GM19240 (cell line): ENCODE measurements around the gene IL31RA.
"Not testable (repeated sequence)": the region's sequence is repeated elsewhere in the genome, so short reads cannot be mapped to it uniquely, and the experiment has no call there.

Source experiments
- DNase-seq: peaks from one replicate; pipeline ENCODE4 v3.0.0; 2011; ENCODE audit warnings: low spot score; ENCODE audit not compliant: insufficient read length

IL31RA gene

DNA sequence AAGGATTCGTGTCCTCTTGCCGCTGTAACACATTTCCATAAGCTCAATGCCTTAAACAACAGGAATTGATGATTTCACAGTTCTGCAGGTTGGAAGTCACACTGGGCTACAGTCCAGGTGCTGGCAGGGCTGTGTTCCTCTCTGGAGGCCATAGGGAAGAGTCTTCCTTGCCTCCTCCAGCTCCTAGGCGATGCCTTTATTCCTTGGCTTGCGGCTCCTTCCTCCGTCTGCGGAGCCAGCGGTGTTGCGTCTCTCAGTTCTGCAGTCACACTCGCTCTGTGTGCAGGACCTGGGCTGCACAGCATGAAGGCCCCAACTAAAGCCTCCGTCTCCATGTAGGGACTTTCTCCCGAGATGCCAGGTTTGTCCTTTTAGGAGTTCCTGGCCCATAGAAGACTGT, 73.6 kb downstream of the IL31RA start:
- no peak for DNase-seq

DNA sequence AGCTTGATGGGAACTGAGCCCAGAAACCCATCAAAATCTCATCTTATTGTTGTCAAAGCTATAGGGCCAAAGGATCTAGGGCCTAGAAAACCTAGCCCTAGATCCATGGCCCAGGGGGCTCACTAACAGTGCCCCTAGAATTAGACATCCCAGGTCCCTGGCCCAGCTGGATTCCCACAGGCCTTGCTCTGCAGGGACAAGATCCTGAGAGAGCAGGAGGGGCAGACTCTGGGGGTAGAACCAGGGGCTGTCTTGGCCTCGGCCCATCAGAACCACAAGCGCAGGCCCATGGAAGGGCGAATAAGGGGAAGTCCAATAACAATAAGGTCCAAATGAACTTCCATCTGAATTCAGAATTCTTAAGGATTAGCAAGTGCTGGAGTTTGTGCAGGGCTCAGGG, 74.0 kb downstream of the IL31RA start:
- no peak for DNase-seq

DNA sequence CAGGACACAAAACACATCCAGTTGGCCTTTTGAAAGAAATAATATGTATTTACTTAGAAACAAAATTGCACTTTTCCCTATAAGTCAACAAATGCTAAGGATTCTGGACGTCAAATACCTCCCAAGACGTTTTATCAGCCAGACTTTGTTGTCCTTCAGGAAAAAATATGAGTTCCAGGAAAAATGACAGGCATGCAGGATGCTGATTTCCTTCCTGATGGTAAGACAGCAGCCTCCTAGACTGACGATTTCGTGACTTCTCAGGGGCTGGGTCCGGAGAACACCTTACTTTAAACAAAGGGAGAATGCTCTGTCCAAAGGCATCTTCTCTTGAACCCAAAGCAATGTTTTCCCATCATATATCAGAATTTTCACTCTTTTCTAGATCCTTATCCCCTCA, 74.6 kb downstream of the IL31RA start:
- no peak for DNase-seq

DNA sequence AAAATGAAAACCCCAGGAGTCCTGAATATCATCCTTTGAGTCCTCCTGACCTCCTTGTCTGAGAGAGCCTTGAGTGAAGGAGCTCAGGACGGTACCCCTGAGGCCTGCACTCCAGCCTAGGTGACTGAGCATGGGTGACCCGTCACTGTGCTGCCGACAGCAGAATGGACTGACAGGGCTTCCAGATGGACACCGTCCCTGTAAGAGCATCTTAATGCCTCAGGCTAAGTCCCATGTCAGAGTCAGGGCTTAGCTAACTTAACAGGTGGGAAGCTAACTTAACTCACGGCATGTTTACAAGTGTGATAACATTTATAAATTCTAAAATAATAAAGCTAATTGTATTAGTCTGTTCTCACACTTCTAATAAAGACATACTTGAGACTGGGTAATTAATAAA, 75.3 kb downstream of the IL31RA start:
- DNase-seq, result no peak

DNA sequence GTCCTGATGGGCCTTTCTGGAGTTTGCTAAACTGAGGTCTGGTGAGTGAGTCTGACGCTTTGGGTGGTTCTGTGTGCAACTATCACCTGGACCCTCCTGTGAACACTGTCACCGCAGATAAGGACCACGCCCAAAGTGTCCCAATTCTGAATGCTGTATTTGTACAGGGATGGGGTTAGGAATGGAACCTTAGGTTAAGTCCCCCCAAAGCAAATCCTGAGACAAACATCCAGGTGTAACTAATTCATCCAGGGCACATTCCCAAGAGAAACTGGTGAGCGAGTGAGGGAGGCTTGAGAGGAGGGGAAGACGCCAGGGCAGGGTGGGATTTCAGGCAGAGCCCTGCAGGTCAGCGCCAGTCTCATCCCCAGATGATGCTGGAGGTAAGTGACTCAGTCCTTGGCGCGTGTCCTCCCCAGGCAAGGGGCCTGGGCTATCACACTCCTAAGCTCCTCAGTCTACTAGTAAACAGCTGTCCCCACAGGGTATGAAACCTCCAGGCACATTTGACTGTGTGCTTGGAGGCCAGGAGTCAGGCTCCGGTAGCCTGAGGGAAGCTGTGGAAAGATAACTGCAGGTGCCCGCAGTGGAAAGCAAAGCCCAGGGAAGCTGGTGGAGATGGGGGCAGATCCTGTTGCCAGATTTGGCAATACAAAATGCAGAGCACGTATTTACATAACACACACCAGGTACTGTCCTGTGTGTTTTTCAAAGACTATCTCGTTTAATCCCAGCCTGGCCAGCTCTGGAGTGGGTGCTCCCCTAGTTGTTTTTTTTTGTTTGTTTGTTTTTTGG, 76.9 kb downstream of the IL31RA start:
- DNase-seq, result no peak

DNA sequence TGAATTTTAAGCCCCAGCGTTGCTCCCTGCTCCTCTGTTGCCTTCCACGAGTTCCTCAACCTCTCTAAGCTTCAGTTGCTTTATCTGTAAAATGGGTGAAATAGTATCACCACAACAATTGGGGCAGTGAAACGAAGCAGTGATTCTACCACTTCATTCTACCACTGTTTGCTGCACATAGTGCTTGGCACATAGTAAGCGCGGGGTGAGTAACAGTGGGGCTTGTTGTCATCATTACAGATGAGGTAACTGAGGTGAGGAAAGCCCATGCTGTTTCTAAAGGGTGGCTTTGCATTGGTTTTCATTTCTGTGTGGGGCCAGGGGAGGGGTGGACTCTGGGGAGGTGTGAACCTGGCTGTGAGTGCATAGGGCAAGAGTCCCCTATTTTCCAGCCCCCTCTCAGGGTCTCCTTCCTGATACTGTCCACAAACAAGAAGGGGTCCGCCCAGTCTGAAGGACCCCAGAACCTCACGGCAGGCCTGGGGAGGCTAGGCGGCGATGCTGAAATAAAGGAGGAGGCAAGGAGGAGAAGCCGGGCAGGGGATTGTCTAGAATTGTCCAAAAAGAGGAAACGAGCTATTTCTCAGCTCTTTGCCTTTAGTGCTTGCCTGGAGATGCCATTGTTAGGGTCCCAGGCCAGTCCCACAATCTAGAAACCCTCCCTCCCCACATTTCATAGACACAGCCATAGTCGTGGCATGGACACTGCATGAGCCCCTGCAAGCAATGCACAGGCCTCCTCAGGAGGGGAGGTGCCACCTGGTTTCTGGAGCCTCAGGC, 78.1 kb downstream of the IL31RA start:
- no peak for DNase-seq

DNA sequence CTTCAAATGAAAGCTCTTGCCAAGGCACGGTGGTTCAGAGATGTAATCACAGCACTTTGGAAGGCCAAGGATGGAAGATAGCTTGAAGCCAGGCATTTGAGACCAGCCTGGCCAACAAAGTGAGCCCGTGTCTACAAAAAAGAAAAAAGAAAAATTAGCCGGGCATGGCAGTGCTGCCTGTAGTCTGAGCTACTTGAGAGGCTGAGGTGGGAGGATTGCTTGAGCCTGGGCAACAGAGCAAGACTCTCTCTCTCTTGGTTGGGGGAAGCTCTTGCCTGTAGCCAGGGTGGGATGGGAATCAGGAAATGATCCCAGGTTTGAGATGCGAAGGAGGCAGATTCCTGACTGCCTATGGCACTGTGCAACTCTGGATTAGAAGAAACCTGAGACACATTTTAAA, 81.5 kb downstream of the IL31RA start:
- DNase-seq, result no peak

DNA sequence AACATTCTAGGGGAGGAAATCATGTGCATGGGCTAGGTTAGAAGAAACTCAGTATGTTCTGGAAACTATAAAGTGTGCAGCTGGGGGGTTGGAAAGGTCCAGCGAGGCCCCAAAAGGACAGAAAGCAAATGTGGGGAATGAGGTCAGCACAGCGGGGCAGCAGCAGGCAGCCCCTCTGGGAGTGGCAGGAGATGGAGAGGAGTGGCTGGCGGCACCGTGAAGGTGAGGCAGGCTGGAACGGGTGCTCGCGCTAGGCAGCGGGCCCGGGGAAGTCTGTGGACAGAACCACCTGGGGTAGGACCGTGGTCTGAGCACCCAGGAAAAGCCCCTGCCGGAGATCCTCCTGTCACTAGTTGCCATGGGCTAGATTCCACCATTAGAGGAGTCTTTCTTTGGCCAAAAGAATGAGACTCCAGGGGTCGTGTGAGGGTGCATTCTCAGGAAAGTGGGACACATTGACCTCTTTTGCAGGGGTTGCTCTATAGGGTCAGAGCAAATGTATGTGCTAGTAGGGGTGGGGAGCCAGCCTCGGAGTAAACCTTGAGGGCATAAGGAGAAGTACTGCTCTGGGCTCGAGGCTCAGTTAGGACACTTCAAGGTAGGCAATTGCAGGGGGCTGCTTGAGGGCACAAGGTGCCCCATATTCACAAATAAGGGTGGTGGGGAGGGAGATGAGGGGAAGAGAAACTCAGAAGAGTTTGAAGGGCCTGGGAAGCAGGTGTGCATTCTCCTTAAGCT, 82.4 kb downstream of the IL31RA start:
- no peak for DNase-seq

DNA sequence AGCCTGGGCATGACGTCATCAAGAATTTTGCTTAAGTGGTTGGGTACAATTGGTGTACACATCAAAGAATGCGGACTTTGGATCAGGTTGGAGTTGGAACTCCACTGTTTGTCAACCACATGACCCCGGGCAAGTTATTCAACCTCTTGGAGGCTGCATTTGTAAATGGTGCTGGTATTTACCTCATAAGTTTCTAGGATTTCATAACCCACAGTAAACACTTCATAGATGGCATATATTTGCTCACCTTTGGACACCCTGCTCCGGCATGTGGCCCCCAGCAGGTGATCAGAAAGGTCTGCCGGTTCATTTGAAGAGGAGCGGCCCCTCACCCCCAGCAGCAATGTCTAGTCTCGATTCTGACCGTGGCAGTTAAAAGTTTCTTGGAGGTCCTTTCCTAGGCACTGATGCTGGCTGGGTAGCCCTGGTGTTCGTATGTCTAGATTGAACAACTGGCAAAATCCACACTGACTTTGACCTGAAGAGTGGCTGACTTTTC, 83.0 kb downstream of the IL31RA start:
- no peak for DNase-seq

DNA sequence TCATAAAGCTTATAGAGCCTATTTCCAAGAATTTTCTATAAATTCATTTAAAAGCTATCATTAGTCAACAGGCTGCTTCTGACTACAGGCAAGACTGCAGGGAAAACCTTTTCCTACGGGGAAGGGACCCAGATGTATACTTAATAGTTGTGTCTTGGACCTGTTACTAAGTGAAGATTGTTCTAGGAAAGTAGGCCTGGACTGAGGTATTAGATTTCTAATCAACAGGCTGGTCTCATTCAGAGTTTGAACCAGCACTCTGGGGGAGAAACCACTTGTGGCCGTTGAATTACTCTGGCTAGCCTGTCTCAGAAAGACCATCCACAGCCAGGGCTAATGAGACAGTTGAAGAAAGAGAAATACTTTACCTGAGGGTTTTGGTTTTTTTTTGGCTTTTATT, 83.6 kb downstream of the IL31RA start:
- no peak for DNase-seq

DNA sequence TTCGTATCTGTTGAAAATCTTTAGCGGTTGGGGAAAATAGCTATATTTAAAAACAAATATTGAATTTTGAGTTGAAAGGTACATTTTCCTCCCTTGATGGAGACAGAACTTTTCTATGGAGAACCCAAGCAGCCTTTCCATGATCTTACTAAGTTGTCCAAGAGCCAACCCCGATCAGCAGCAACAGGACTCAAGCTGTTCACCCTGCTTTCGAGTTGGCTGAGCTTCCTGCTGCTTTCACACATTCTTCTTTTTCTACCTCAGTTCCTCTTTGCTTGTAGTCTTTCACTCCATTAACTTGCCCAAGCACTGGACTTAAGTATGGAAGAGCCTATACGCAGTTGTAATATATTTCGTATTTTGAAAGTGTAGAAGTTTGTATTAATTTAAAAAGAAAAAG, 84.2 kb downstream of the IL31RA start:
- DNase-seq, result no peak

DNA sequence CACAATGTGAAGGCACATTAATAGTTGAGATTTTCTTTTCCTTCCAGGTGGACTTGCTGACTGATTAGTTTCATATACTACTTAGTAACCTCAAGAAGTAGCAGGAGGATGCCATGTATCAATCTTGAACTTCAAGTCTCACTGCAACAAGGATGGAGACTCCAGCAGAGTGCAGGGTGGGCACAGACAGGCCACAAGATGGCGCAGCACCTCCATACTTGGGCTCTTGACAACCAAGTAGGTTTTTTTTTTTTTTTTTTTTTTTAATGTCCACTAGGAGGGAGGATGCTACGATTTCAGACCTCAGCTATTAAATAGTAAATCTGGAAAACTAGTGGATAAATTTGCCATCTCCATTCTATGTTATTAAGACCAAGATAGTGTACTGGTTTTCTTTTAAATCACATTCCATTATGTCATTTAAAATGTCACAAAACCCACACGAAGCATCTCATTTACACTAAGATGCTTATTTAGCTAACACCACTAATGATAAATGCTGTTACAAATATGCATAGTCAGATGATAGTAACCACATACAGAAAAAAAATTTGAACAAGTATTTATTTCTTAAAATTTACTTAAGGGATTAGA, 85.0 kb downstream of the IL31RA start:
- peak; percentile 65 for DNase-seq

DNA sequence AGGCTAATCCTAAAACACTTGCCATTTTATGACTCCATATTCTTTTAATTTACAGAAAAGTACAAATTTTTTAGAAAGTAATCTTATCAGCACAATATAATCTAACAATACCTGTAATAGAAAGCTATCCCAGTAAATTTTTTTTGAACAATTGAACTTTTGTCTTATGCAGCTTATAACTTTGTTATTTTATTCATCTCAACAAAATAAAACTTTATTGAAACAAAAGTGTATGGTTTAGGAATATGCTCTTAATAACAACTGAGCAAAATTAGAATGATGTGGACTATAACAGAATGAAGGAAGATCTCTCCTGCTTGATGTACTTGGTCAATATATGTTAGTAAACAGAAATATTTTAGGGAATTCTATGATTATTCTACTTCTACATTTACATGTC, 86.4 kb downstream of the IL31RA start:
- DNase-seq, result not testable (repeated sequence)

DNA sequence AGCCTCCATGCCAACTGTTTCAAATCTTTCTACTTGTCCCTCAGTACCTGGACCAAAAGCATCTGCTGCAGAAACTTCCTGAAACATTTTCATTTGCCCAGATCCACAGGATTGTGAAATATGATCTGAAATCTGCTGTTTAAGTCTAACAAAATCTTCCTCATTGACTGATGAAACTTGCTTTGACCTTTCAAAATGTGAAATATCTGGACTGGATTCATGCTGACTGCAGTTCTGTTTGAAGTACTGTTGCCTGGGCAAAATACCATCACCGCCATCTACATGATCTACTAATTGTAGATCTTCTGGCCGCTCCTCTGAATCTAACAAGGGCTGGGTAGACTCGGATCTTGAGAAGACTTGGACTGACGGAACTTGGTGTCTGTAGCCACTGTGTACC, 90.0 kb downstream of the IL31RA start:
- not testable (repeated sequence) for DNase-seq

DNA sequence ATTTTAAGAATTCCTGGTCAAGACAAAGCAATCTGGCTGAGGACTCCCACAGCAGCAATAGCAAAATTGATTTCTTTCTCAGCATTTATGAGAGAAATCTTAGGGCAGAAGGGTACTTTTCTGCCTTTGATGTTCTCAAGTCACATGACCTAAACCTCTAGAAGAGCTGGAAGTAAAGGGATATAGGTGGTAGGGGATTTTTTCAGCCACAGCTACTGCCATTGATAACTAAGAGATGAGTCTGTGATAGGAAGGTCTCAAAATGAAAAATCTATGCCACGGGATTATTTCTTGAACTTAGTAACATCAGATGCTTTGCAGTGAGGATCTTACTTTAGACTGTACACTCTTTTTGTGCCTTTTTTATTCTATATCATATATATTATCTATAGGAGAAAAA, 108.1 kb downstream of the IL31RA start:
- DNase-seq, result no peak

DNA sequence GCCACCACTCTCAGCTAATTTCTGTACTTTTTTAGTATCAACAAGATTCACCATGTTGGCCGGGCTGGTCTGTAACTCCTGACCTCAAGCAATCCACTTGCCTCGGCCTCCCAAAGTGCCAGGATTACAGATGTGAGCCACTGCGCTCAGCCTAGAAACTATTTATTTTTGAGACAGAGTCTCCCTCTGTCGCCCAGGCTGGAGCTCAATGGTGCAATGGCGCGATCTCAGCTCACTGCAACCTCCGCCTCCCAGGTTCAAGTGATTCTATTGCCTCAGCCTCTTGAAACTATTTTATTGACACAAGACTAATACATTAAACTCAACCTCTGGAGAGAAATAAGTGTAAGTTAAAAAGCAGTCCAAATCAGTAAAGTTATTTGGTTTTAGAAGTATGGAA, 109.6 kb downstream of the IL31RA start:
- DNase-seq, result no peak

DNA sequence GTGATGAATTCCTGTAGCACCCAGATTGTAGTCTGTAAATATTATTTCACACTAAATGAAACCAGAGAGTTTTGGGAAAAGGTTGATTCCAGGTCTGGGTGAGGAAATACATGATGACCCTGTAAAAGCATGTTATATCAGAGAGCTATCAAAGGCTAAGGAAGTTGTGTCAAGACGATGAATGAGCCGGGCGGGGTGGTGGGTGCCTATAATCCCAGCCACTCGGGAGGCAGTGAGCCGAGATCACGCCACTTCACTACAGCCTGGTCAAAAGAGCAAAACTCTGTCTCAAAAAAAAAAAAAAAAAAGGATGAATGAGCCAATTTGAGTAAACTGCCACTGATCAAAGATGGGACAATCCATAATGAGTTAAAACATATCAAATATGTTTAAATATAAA, 114.4 kb downstream of the IL31RA start:
- DNase-seq, result no peak

DNA sequence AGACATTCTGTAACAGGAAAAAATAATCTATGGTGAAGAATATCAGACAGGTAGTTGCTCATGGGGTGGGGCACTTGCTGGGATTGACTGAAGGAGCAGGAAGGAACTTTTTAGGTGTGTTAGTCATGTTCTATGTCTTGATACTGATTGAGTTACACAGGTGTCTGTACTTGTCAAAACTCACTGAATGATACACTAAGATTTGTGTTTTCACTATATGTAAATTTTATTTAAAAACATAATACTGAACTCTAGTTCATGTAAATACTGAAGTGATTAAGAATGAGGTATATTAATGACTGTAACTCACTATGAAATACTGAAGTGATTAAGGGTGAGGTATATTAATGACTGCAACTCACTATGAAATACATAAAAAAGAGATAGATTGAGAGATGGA, 115.1 kb downstream of the IL31RA start:
- DNase-seq, result no peak

DNA sequence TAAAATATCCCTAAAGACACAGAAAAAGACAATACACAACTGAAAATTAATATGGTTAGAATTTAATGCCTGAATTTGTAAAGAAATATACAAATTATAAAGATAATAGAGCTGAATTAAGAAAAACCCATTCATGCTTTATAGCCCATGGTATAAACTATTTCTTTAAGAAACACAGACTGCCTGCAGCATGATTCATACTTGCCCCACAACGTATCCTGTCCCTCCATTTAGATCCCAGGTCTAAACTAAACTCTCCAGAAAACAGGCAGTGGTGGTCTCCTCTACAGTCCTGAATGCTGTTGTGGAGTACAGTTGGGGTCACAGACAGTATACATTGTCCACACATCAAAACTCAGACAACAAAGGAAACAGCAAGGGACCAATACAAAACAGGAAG, 118.8 kb downstream of the IL31RA start:
- no peak for DNase-seq
